GM12892 (cell line): ENCODE data around the gene IMMT.

Experiments
- POLR2A ChIP-seq: IDR thresholded peaks from 2 replicates; pipeline ENCODE4 v1.6.1; 2011; ENCODE audit warnings: low read depth, low read length, control low read depth
- POLR2AphosphoS5 ChIP-seq: IDR thresholded peaks from 2 replicates; pipeline ENCODE4 v1.6.1; 2011; ENCODE audit warnings: low read depth, low read length, control low read depth

GRCh38 chr2:86243272-86243671 lies 48.0 kb upstream of the IMMT start:
- TF ChIP-seq POLR2A, result no peak
- no peak for TF ChIP-seq POLR2AphosphoS5
